HG03064 (cell line): Measurements from ENCODE around the gene TDG.

Experiments used
- ATAC-seq: cut with Tn5 transposase; IDR thresholded peaks from one replicate; pipeline ENCODE4 v1.9.1; 2021; ENCODE audit warnings: low read depth; ENCODE audit not compliant: unreplicated experiment

The TDG gene

DNA sequence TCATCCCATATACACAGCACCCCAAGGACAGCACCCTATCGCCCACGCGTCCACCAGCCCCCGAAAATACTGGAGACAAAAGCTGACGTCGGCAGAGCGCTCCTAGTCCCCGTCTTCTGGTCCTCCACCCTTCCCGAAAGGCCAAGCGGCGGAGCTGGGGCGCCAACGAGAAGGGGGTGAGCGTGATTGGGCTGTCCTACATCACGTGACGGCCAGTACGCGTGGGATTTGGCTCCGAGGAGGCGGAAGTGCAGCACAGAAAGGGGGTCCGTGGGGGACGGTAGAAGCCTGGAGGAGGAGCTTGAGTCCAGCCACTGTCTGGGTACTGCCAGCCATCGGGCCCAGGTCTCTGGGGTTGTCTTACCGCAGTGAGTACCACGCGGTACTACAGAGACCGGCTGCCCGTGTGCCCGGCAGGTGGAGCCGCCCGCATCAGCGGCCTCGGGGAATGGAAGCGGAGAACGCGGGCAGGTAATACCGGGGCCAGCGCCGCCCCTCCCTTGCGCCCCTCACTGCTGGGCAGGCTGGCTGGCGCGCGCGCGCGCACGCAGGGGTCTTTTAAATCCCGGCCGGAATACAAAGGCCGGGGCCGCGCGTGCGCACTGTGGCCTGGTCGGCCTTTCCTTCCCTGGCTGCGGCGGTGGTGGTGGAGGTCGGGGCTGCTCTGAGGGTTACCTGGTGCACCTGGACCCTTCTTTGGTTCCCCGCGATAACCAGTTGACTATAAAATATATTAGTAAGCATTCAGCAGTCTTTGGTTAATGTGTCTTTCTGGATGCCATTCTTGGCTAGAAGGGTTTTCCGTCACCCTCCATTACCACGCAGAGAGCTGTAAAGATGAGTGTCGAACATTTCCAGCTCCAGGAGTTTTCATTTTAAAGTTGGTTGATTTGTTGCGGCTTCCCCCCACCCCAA lies at the start of gene TDG:
Gene TDG (plus strand): TSS at position 283 of the 915 bp plus-strand sequence. CDS start 166 bp downstream, at position 449.
- ATAC-seq = peak; percentile 82

DNA sequence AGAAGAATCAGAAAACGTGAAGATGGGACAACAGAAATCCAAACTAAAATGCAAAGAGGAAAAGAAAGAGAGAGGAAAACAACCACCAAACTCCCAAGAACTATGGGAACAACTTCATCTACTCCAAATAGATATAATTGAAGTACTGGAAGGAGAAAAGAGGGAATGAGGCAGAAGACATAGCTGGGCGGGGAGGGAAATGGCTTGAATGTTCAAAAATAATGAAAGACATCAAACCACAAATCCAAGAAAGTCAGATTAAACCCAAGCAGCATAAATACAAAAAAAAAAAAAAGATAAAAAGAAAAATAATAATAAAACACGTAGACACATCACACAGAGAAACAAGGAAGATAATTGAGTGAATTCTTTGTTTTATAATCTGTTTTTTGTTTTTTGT lies 47.8 kb upstream of the TDG start:
- no peak for ATAC-seq

DNA sequence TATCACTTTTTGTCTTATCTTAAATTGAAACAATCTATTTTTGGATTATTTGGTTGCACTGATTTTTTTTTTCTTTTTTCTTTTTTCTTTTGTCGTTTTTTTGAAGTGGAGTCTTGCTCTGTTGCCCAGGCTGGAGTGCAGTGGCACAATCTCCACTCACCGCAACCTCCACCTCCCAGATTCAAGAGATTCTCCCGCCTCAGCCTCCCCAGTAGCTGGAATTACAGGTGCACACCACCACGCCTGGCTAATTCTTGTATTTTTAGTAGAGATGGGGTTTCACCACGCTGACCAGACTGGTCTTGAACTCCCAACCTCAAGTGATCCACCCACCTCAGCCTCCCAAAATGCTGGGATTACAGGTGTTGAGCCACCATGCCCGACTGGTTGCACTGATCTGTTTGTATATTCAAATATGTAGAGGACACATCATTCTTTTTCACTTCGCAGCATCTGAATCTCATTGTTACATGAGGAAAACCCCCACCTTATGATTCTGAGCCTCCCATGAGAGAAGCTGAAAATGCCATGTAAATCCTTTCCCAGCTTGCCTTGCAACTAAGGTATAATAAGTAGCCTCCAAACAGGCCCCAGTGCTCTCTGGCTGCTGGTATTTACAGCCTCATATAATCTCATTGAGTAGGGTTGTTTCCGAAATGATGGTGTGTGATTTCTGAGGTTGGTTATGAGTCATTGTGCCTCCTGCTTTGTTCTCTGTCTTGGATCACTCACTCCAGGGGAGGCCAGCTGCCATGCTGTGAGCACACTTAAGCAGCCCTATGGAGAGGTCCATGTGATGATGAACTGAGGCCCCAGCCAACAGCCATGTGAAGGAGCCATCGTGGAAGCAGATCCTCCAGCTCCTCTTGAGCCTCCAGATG lies 40.7 kb upstream of the TDG start:
- peak; percentile 40 for ATAC-seq

DNA sequence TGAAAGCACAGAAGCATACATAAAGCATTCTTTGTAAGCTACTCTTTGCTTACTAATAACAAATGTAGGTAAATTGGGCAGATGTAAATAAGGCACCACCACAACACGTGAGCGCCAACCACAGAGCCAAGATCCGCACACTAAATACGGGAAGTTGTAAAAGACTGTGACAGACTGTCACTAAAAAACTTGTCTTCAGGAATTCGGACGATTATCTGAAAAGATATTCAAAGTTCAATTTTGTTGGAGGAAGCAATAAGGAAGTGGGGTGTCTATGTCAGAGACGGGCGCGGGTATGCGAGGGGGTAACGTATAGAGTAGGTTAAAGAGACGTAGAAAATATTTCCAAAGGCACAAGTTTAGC lies 37.0 kb upstream of the TDG start:
- peak; percentile 18 for ATAC-seq

DNA sequence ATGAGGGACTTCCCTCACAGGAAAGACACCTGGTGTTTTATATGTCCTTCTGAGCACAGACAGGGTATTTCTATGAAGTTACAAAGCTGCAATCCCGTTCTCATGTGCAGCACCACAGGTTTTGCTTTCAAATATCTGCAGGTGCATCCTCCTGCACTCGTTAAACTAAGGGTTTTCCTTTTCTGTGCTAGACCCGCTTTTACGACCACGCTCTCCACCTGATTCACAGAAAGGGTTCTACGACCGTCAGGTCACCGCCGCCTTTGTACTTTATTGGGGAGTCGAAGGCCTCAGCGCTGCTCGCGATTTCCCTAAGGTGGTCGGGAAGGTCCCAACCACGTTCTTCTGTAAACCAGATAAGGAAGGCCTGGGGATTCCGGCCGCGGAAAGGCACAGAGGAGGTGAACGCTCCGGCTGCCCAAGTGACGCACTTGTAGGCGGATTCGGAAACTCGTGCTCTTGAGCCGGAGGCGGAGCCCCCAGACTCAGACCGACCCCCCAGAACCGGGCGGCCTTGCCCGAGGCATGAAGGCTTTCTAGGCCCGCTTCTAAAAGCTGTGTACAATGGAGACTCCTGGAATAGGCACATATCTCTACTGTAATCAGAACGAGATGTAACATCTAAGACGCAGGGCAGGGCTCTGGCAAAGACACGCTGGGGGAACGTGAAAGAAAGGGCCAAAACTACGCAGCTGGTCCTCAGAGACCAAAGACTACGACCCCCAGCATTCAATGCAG lies 36.5 kb upstream of the TDG start:
- ATAC-seq = peak; percentile 23

DNA sequence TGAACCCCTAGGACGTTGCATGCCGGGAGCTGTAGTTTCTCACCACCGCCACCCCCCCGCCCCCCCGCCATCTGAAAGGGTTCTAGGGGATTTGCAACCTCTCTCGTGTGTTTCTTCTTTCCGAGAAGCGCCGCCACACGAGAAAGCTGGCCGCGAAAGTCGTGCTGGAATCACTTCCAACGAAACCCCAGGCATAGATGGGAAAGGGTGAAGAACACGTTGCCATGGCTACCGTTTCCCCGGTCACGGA lies 36.0 kb upstream of the TDG start:
- ATAC-seq = no peak

DNA sequence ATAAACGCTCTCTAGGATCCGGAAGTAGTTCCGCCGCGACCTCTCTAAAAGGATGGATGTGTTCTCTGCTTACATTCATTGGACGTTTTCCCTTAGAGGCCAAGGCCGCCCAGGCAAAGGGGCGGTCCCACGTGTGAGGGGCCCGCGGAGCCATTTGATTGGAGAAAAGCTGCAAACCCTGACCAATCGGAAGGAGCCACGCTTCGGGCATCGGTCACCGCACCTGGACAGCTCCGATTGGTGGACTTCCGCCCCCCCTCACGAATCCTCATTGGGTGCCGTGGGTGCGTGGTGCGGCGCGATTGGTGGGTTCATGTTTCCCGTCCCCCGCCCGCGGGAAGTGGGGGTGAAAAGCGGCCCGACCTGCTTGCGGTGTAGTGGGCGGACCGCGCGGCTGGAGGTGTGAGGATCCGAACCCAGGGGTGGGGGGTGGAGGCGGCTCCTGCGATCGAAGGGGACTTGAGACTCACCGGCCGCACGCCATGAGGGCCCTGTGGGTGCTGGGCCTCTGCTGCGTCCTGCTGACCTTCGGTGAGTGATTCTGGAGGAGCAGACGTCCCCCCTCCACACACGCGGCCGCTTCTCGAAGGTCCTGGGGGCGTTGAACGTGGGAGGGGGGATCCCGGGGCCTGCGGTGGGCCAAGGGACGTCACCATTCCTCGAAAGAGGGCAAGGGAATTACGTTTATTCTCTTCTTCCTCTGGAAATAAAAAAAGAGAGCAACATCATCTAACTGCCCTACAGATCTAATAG lies 35.5 kb upstream of the TDG start, which contains the start of gene HSP90B1:
Gene HSP90B1 (plus strand): TSS at position 377 of the 753 bp plus-strand sequence. CDS start 106 bp downstream, at position 483.
- ATAC-seq = peak; percentile 58

DNA sequence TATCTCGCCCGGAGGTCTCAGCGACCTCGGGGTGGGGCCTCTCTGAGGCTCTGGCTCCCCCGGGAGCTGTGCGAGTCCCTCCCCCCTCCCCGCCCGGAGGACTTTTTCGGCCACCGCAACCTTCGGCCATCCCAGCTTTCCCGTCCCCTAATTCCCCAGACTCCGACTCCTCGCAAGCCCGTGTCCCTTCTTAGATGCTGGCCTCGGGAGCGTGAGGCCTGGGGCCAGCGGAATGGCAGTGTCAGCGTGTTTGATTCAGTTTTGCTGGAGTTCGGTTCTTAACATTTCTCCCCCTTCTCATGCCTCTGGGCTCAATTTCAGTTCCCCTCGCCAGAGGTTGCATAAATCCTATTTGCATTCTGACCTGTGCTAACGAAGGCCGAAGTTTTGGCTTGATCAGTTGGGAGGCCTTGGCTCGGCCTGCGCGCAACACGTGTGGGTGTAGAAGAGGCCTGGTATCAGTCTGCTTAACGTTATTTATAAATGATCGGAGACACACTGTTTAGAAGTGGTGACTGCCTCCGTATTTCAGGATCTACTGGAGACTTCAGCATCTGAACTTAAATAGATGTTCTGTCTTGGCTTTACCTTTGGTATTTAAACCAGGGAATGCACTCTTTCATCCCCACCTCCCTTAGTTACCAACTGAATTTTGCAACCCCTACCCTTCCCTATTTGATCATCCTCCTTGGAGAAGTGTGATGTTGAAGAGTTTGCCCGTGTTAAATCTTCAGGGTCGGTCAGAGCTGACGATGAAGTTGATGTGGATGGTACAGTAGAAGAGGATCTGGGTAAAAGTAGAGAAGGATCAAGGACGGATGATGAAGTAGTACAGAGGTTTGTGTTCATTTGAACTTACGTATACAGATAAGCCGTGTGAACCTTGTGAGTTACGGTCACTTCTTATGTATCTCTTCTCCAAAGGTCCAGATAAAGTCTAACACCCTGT lies 34.6 kb upstream of the TDG start:
- no peak for ATAC-seq

DNA sequence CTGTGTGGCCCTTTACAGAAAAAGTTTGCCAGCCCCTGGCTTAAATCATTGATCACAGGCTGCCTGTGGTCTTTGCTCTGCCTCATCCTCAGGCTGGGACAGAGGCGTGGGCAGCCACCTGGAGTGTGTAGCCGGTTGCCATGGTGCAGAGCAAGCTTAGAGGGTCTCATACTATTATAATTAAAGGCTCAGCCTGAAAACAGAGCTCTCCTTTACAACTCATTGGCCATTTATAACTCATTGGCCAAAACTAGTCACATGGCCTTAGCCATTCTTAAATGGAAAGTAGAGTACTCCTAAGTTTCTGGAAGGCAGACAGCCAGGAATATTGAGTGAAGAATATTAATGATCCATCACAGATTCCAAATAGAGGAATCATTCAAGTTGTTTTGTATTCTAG lies 32.4 kb upstream of the TDG start:
- ATAC-seq = no peak

DNA sequence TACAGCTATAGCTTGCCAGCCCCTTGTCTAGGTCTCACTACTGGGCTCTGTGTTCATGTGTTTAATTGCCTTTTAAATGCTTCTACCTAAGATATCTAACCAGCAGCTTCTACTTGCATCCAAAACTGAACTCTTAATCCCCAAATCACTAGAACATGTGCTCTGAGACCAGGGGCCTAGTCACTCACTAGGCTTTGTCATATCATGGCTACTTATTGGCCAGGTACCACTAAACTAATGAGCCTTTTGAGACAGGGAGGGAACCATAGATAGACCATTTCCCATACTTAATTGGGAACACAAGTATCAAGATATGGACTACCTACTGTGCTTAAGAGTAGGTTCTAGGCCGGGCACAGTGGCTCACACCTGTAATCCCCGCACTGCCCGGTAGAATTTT lies 29.0 kb upstream of the TDG start:
- ATAC-seq = no peak

DNA sequence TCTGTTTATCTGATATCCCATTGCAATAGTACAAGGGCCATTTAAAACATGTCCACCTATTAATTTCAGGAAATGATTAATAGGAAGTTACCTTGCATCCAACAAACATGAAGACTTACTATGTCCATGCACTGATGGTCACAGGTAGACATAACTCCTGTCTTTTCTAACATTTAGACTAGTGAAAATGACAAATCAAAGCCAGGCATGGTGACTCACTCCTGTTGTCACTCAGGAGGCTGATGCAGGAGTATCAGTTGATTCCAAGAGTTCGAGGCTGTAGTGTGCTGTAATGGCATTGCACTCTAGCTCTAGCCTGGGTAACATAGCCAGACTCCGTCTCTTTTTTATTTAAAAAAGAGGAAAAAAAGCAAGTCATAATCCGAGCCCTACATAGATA lies 20.7 kb upstream of the TDG start:
- ATAC-seq = no peak

DNA sequence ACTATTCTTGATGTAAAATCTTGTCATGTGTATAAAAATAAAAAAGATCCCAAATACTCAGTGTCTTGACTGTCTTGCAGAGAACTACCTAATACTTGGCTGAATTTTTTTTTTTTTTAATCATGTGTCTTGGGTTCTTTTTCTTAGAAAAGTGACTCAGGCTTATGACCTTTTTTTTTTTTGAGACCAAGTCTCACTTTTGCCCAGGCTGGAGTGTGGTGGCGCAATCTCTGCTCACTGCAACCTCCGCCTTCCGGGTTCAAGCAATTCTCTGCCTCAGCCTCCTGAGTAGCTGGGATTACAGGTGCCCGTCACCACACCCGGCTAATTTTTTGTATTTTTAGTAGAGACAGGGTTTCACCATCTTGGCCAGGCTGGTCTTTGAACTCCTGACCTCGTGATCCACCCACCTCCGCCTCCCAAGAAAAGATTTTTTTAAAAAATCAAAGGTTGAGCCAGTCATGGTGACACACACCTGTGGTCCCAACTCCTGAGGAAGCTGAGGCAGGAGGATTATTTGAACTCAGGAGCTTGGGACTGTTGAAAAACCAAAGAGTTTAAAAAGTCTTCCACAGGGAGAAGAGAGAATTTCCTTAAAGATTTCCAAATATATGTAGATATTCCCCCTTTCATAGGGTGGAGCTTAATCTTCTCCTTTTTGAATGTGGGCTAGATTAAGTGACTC lies 17.7 kb upstream of the TDG start:
- no peak for ATAC-seq

DNA sequence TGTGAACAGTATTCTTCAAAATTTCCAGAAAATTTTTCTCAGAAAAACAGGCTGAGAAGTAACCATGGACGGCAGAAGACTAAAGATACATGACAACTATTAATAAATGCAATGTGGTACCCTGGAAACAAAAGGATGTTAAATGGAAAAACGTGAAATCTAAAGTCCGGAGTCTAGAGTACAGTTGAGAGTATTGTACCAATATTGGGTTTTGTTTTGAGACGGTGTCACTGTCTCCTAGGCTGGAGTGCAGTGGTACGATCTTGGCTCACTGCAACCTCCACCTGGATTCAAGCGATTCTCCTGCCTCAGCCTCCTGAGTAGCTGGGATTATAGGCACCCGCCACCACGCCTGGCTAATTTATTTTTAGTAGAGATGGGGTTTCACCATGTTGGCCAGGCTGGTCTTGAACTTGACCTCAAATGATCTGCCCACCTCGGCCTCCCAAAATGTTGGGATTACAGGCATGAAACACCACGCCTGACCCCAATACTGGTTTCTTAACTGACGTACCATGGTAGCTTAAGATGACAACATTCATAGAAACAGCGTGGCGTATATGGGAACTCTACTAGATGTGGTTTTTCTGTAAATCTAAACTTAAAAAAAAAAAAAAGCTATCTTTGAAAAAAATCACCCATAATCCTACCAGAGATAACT lies 16.8 kb upstream of the TDG start:
- ATAC-seq = no peak

DNA sequence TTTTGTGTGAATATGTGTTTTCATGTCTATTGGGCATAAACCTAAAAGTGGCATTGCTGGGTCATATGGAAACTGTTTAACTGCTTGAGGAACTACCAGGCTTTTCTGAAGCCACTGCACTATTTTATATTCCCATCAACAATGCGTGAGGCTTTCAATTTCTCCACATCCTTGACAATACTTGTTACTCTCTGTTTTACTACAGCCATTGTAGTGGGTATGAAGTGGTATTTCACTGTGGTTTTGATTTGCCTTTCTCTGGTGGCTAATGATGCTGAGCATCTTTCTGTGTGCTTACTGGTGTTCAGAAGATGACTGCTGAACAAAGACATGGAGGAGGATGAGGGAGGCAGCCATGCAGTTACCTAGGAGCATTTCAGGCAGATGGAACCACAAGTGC lies 13.2 kb upstream of the TDG start:
- no peak for ATAC-seq

DNA sequence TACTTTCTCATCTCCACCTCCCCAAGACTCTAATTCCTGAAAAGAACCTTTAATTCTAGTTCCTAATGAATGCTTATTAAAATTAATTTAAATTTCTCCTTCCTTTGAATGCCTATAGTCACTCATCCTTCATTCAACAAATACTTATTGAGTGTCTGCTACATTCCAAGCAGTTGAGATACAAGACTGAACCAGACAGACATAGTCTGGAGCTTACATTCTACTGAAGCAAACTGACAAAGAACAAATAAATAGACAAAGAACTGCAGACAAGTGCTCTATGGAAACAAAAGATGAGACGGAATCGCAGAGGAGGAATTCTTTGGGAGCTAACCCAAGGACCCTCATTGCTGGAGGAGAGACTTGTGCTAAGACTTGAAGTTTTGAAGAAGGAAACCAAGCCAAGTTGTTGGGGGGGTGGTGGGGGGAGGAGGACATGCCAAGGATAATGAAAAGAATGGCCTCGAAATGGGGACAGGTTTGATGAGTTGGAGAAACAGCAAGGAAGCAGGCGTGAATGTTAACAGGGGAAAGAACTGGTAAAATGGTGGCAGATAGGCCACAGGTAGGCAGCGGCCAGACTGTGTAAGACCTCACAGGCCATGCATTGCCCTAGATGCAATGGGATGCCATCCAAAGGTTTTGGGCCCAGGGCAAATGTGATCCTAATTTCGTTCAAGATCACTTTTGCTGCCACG lies 9.7 kb upstream of the TDG start:
- ATAC-seq = no peak

DNA sequence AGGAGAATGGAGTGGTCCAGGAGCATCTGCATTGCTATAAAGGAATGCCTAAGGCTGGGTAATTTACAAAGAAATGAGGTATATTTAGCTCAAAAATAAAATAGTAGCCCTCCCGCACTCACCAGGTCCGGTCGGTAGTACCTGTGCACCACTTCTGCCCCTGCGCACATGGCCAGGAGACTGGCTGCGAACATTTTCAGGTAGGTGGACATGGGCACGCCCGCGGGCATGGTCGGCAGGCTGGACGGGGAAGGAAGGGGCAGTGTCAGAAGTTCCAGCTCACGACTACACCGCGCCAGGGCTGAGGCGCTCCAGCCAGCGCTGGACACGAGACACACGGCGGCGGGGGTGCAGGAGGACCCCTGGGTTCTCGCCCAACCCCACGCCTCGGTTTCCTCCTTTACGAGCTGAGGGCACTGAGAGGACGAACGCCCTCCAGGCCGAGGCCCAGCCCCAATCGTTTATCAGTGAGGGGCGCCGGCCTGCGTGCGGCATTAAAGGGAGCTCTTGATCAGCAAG lies 9.1 kb upstream of the TDG start:
- ATAC-seq = peak; percentile 12

DNA sequence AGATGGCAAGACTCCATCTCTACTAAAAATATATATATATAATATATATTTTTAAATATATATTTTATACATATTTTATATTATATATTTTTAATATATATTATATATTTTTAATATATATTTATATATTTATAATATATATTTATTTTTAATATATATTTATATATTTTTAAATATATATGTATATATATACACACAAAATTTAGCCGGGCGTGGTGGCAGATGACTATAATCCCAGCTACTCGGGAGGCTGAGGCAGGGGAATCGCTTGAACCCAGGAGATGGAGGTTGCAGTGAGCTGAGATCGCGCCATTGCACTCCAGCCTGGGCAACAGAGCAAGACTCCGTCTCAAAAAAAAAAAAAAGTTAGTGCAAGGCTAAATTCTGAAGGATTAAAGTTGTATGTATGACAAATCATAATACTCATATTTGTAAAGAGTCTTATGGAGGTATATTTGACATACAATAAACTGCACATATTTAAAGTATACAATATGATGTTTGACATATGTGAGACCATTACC lies 7.7 kb upstream of the TDG start:
- no peak for ATAC-seq
